HCT116 (cell line): ENCODE results near the gene BRI3BP. TPM values are rescaled to one million over a fixed set of nuclear protein-coding genes. Genes with fewer than 3 reads are reported as not detected.

Experiments
- total RNA-seq: library from RNA; stranded (reverse); gene quantifications from one replicate; pipeline ENCODE4 v1.2.1, GENCODE V29; 2021; ENCODE audit not compliant: unreplicated experiment

BRI3BP gene
- total RNA-seq, 1 experiment from 2014 or later: 40.1 TPM

Other genes starting within 250 kb of the BRI3BP start
- 95.5 TPM for gene SCARB1, start 129.8 kb upstream of the BRI3BP start, total RNA-seq
- 1,259 TPM for gene UBC, start 79.0 kb upstream of the BRI3BP start, total RNA-seq
- gene DHX37, start 4.5 kb upstream of the BRI3BP start, total RNA-seq: 42.6 TPM
- 16.0 TPM for gene AACS, start 71.8 kb downstream of the BRI3BP start, total RNA-seq
- gene TMEM132B, start 192.7 kb downstream of the BRI3BP start, total RNA-seq: 2.5 TPM